Fibroblast of lung (primary cell): ENCODE data around the gene DQX1.

Experiments
- EZH2 ChIP-seq: IDR thresholded peaks from 2 replicates; pipeline ENCODE4 v1.5.1; 2012; ENCODE audit warnings: low read length, control low read depth, mild to moderate bottlenecking; ENCODE audit errors: missing control alignments
- TF ChIP-seq, protein P1 (sequence below), 2 donors: IDR thresholded peaks in 1 of 2; conservative IDR thresholded peaks in 1 of 2; 1 replicate in 1 of 2; 2 replicates in 1 of 2; pipeline ENCODE4 v1.5.1; 2011 to 2012; ENCODE audit warnings: low read length in 2 of 2, control low read depth in 1 of 2, inconsistent platforms in 1 of 2, low read depth in 1 of 2, mild to moderate bottlenecking in 1 of 2

DNA sequence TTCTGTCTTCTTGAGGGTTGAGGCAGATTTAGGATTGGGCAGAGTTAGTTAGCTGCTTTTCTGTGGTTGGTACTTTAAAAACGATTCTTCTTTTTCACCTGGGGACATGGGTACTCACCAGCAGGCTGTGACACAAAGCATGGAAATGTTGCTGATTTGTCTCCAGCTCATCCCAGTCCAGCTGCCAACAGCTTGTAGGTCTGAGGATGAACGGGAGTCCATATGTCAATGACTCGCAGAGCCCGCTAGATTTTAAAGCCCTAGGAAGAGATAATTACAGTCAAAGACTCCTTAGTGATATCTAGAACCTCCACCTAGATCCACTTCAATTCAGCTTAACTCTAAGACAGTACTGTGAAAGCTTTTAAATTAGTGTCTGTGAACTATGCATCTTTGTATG, 49.3 kb upstream of the DQX1 start:
- TF ChIP-seq, protein P1, sequence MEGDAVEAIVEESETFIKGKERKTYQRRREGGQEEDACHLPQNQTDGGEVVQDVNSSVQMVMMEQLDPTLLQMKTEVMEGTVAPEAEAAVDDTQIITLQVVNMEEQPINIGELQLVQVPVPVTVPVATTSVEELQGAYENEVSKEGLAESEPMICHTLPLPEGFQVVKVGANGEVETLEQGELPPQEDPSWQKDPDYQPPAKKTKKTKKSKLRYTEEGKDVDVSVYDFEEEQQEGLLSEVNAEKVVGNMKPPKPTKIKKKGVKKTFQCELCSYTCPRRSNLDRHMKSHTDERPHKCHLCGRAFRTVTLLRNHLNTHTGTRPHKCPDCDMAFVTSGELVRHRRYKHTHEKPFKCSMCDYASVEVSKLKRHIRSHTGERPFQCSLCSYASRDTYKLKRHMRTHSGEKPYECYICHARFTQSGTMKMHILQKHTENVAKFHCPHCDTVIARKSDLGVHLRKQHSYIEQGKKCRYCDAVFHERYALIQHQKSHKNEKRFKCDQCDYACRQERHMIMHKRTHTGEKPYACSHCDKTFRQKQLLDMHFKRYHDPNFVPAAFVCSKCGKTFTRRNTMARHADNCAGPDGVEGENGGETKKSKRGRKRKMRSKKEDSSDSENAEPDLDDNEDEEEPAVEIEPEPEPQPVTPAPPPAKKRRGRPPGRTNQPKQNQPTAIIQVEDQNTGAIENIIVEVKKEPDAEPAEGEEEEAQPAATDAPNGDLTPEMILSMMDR (conservative IDR thresholded peaks at IDR 0.05 in 1 of 2, IDR thresholded peaks at IDR 0.05 in 1 of 2; ENCODE audit: low read depth in 1 of 2, low read length in 2 of 2) = no peak
- TF ChIP-seq EZH2 = no peak
